H1 (cell line): ENCODE measurements around the gene TMEM131L. TPM values are rescaled to one million over a fixed set of nuclear protein-coding genes. Genes with fewer than 3 reads are reported as not detected.
A peak's percentile ranks its signal among the peaks of the same experiment; 100 is the strongest.

Experiments
- CTCF ChIA-PET: fragments of 300-600 bp; sonication (Branson Sonifier 250); formaldehyde crosslinking; loops from one replicate; lab custom pipeline; 2021; ENCODE audit not compliant: partially characterized antibody; lab: Charles Lee
- POLR2A ChIA-PET: fragments of 300-600 bp; sonication (Branson Sonifier 250); formaldehyde crosslinking; loops from one replicate; lab custom pipeline; 2021; ENCODE audit warnings: inconsistent platforms; ENCODE audit not compliant: partially characterized antibody; lab: Charles Lee
- DNase-seq, 2 experiments: peaks; one replicate each; pipeline versions ENCODE4 v3.0.0 to v3.0.0-alpha.2; 2010 to 2022; ENCODE audit warnings: low spot score in 2 of 2, low read depth in 1 of 2, mixed read lengths in 1 of 2
- FAIRE-seq: peaks from 2 replicates; lab custom pipeline; 2011; peaks lifted over from hg19 to GRCh38; lab: Jason Lieb, UNC
- H2AFZ ChIP-seq: 2 replicates; pipeline ENCODE4 v1.8.1; 2012; ENCODE audit warnings: low read length, inconsistent platforms
- H2AK5ac ChIP-seq: 2 replicates; pipeline ENCODE4 v1.6.1; 2013; ENCODE audit warnings: low read depth, low read length
- H2BK120ac ChIP-seq: replicated peaks from 2 replicates; pipeline ENCODE3; 2013; ENCODE audit warnings: low read depth, low read length, inconsistent platforms
- H2BK12ac ChIP-seq: 2 replicates; pipeline ENCODE4 v1.6.1; 2013; ENCODE audit warnings: low read depth, low read length
- H2BK15ac ChIP-seq: 2 replicates; pipeline ENCODE4 v1.6.1; 2013; ENCODE audit warnings: low read length
- H2BK20ac ChIP-seq: 2 replicates; pipeline ENCODE4 v1.6.1; 2013; ENCODE audit warnings: low read length
- H2BK5ac ChIP-seq: 2 replicates; pipeline ENCODE4 v1.6.1; 2013; ENCODE audit warnings: low read depth, low read length
- H3K14ac ChIP-seq: 2 replicates; pipeline ENCODE4 v1.6.1; 2013; ENCODE audit warnings: inconsistent platforms; ENCODE audit not compliant: insufficient read length
- H3K18ac ChIP-seq: 2 replicates; pipeline ENCODE4 v1.6.1; 2013; ENCODE audit warnings: low read length; ENCODE audit errors: extremely low read depth
- H3K23ac ChIP-seq: 2 replicates; pipeline ENCODE4 v1.6.1; 2013; ENCODE audit warnings: inconsistent platforms; ENCODE audit not compliant: insufficient read length
- H3K23me2 ChIP-seq: 2 replicates; pipeline ENCODE4 v1.6.1; 2013; ENCODE audit warnings: low read depth, low read length
- H3K27ac ChIP-seq: 2 replicates; pipeline ENCODE4 v1.6.1; 2011; ENCODE audit warnings: low read depth, low read length, inconsistent platforms
- H3K27me3 ChIP-seq, 4 experiments: replicated peaks in 1 of 4; 1 replicate in 1 of 4; 2 replicates in 3 of 4; pipeline versions ENCODE4 v1.6.1 to v1.8.1; 2011 to 2013; ENCODE audit warnings: low read length in 3 of 4, mild to moderate bottlenecking in 3 of 4, inconsistent platforms in 2 of 4, mixed read lengths in 2 of 4, moderate library complexity in 1 of 4; ENCODE audit not compliant: control insufficient read depth in 3 of 4, insufficient read depth in 3 of 4; ENCODE audit errors: extremely low read depth in 1 of 4
- H3K36me3 ChIP-seq, 4 experiments: 2 replicates each; pipeline versions ENCODE4 v1.6.1 to v1.8.1; 2011 to 2013; ENCODE audit warnings: mild to moderate bottlenecking in 4 of 4, low read length in 3 of 4, moderate library complexity in 2 of 4, control low read depth in 1 of 4, inconsistent platforms in 1 of 4; ENCODE audit not compliant: insufficient read depth in 4 of 4, control insufficient read depth in 2 of 4
- H3K4ac ChIP-seq: replicated peaks from 2 replicates; pipeline ENCODE3; 2013; ENCODE audit warnings: low read length, low read depth, mixed read lengths, inconsistent platforms; ENCODE audit not compliant: insufficient read length
- H3K4me1 ChIP-seq, 4 experiments: replicated peaks in 1 of 4; 1 replicate in 1 of 4; 2 replicates in 3 of 4; pipeline versions ENCODE4 v1.6.1 to v1.8.1; 2011 to 2013; ENCODE audit warnings: low read length in 3 of 4, inconsistent platforms in 2 of 4, mixed read lengths in 1 of 4; ENCODE audit not compliant: insufficient read depth in 4 of 4, control insufficient read depth in 3 of 4
- H3K4me2 ChIP-seq, 2 experiments: 2 replicates each; pipeline versions ENCODE4 v1.6.1 to v1.8.1; 2011 to 2013; ENCODE audit warnings: low read depth in 2 of 2, low read length in 2 of 2, control low read depth in 1 of 2, inconsistent platforms in 1 of 2, mild to moderate bottlenecking in 1 of 2; ENCODE audit not compliant: insufficient read depth in 1 of 2
- H3K4me3 ChIP-seq, 4 experiments: fragments of 200-600, 300-600 bp in 1 of 4; sonication (generic), shearing (Covaris generic), sonication (Bioruptor Twin) in 1 of 4; 2 replicates each; pipeline versions ENCODE4 v1.5.1 to v1.8.1; 2011 to 2016; ENCODE audit warnings: low read length in 4 of 4, low read depth in 3 of 4, control low read depth in 2 of 4, inconsistent platforms in 2 of 4, mild to moderate bottlenecking in 2 of 4, mixed read lengths in 1 of 4, moderate library complexity in 1 of 4; ENCODE audit not compliant: insufficient read depth in 2 of 4; ENCODE audit errors: extremely low read depth in 1 of 4
- H3K56ac ChIP-seq: replicated peaks from 2 replicates; pipeline ENCODE3; 2013; ENCODE audit warnings: low read depth, mild to moderate bottlenecking, mixed read lengths, low read length, inconsistent platforms; ENCODE audit not compliant: insufficient read length
- H3K79me1 ChIP-seq: 2 replicates; pipeline ENCODE4 v1.6.1; 2013; ENCODE audit warnings: low read depth, low read length, control low read depth
- H3K79me2 ChIP-seq, 2 experiments: 2 replicates each; pipeline versions ENCODE4 v1.6.1 to v1.8.1; 2012 to 2013; ENCODE audit warnings: low read length in 2 of 2, mild to moderate bottlenecking in 2 of 2, inconsistent platforms in 1 of 2; ENCODE audit not compliant: insufficient read depth in 2 of 2, control insufficient read depth in 1 of 2
- H3K9ac ChIP-seq, 4 experiments: replicated peaks in 1 of 4; 1 replicate in 1 of 4; 2 replicates in 3 of 4; pipeline versions ENCODE4 v1.6.1 to v1.8.1; 2011 to 2013; ENCODE audit warnings: low read depth in 3 of 4, low read length in 3 of 4, control low read depth in 2 of 4, mild to moderate bottlenecking in 2 of 4, moderate library complexity in 2 of 4, inconsistent platforms in 1 of 4; ENCODE audit errors: extremely low read depth in 1 of 4
- H3K9me3 ChIP-seq, 2 experiments: 2 replicates each; pipeline versions ENCODE4 v1.6.1 to v1.8.1; 2012 to 2013; ENCODE audit warnings: mild to moderate bottlenecking in 2 of 2, moderate library complexity in 2 of 2, control low read depth in 1 of 2, inconsistent platforms in 1 of 2, low read depth in 1 of 2, low read length in 1 of 2, mixed read lengths in 1 of 2; ENCODE audit not compliant: insufficient read depth in 2 of 2
- H4K20me1 ChIP-seq, 2 experiments: replicated peaks in 1 of 2; 2 replicates each; pipeline versions ENCODE3 to v1.8.1; 2011 to 2013; ENCODE audit warnings: inconsistent platforms in 2 of 2, low read length in 2 of 2, mild to moderate bottlenecking in 1 of 2; ENCODE audit not compliant: insufficient read depth in 2 of 2, control insufficient read depth in 1 of 2
- H4K5ac ChIP-seq: 2 replicates; pipeline ENCODE4 v1.6.1; 2013; ENCODE audit warnings: low read length, low read depth, mixed read lengths, inconsistent platforms; ENCODE audit not compliant: insufficient read length
- H4K8ac ChIP-seq: 2 replicates; pipeline ENCODE4 v1.8.0; 2013; ENCODE audit warnings: mild to moderate bottlenecking, moderate library complexity, low read length, inconsistent platforms; ENCODE audit not compliant: insufficient read depth; ENCODE audit errors: extremely low read depth
- H4K91ac ChIP-seq: replicated peaks from 2 replicates; pipeline ENCODE3; 2013; ENCODE audit warnings: low read length, mixed read lengths, inconsistent platforms; ENCODE audit not compliant: insufficient read length
- CBX5 ChIP-seq: fragments of 300-800, 300-1000 bp; sonication (generic); IDR thresholded peaks from 2 replicates; pipeline ENCODE4 v1.7.1; 2016; ENCODE audit warnings: antibody characterized with exemption, low read length, low read depth
- CTBP2 ChIP-seq: IDR thresholded peaks from 2 replicates; pipeline ENCODE4 v1.7.0; 2011; ENCODE audit warnings: borderline replicate concordance, mild to moderate bottlenecking, moderate library complexity, mixed read lengths, low read length; ENCODE audit not compliant: insufficient read depth, insufficient read length
- EP300 ChIP-seq, 2 experiments: IDR thresholded peaks; 1 replicate in 1 of 2; 2 replicates in 1 of 2; pipeline ENCODE4 v1.6.1; 2011 to 2012; ENCODE audit warnings: low read depth in 2 of 2, low read length in 2 of 2, mild to moderate bottlenecking in 2 of 2, borderline replicate concordance in 1 of 2, inconsistent platforms in 1 of 2, moderate library complexity in 1 of 2
- NANOG ChIP-seq: IDR thresholded peaks from 2 replicates; pipeline ENCODE4 v1.6.1; 2011; ENCODE audit warnings: low read length, low read depth, mild to moderate bottlenecking, inconsistent platforms; ENCODE audit not compliant: insufficient read depth, poor library complexity, severe bottlenecking
- POU5F1 ChIP-seq: IDR thresholded peaks from 2 replicates; pipeline ENCODE4 v1.6.1; 2011; ENCODE audit warnings: low read depth, mild to moderate bottlenecking, low read length, moderate library complexity
- SP4 ChIP-seq: IDR thresholded peaks from 2 replicates; pipeline ENCODE4 v1.6.1; 2012; ENCODE audit warnings: low read length, inconsistent platforms
- ZNF274 ChIP-seq: IDR thresholded peaks from 2 replicates; pipeline ENCODE4 v1.7.0; 2012; ENCODE audit warnings: low read length, borderline replicate concordance; ENCODE audit errors: extremely low read depth
- WGBS, 2 experiments: shearing (Covaris generic) in 1 of 2; methylation state at CpG; one replicate each; pipeline versions ENCODE4 v1.1.6 to v1.1.7; 2013 to 2015; ENCODE audit warnings: low lambda C conversion rate in 2 of 2, mixed read lengths in 2 of 2, inconsistent platforms in 1 of 2, low coverage in 1 of 2, missing lambda C conversion rate in 1 of 2; ENCODE audit not compliant: insufficient replicate concordance in 2 of 2, insufficient coverage in 1 of 2, insufficient read length in 1 of 2; ENCODE audit errors: extremely low coverage in 1 of 2, missing lambda C conversion rate in 1 of 2; 5-methylcytosine and 5-hydroxymethylcytosine counted together
- polyA plus RNA-seq, 7 experiments: library from polyadenylated mRNA; depleted of rRNA in 3 of 7; stranded (reverse) in 5 of 7; unstranded in 2 of 7; fragments of >200 nt in 5 of 7; fragments of 200-250 nt in 2 of 7; gene quantifications; 1 replicate in 5 of 7; 2 replicates in 1 of 7; 4 replicates in 1 of 7; pipeline versions ENCODE4 v1.2.1 to v1.2.3, GENCODE V29; 2011 to 2013; ENCODE audit warnings: missing spikeins in 2 of 7, mixed read lengths in 2 of 7
- total RNA-seq: library from RNA; stranded (reverse); fragmentation: NEBNext Ultra II Directional; extraction: Animal tissue kit (Norgen Biotek cat#: 25700); gene quantifications from 2 replicates; pipeline ENCODE4 v1.2.1, GENCODE V29; 2021
- TF ChIP-seq, protein P1 (sequence below): IDR thresholded peaks from 2 replicates; pipeline ENCODE4 v1.6.1; 2012; ENCODE audit warnings: inconsistent platforms
- TF ChIP-seq, protein P2 (sequence below): IDR thresholded peaks from 2 replicates; pipeline ENCODE4 v1.6.1; 2012; ENCODE audit warnings: inconsistent platforms

TMEM131L gene
- total and polyA plus RNA-seq, 2 of the 8 experiments (the other 6 are each of a cell fraction or from before 2014, with no cell fraction given) = 14.3 to 26.1 TPM

DNA sequence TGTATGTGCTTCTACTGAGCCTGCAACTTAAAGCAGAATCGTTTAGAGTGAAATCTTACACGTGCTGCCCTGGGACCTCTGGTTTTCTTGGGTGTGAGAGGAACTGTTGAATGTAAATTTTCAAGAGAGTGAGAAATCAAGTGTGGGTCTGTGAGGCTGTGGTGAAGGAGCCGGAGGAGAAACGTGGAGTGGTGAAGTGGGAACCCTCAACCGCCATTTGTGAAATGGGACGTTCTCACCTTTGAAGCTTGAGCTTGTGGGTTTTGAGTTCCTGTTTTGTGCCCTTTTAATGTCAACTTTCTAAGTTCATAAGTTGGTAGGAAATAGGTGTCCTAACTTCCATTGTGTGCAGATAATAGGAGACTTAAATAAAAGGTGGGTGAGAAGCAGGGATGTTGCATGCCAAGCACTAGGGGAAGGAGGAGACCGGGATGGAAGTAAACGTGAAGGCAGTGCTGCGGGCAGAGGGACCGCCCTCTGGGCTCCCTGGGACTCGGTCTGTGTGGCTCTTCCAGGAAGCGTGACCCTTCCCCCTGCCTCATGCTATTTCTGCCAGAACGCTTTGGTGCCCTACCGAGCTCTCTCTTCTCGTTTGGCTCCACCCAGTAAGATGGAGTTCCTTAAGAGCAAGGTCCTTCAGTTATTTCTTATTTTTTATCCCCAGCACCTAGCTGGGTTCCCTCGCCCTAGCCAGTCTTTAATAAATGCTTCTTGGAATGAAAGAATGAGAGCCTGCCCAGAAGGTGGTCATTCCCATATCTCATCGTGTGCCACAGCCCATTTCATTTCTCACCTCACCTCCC lies 56.0 kb downstream of the TMEM131L start:
- Histone ChIP-seq H3K56ac (no peak overlapping the region), H3K14ac (no peak overlapping the region), H2BK20ac (no peak overlapping the region), H4K8ac (no peak overlapping the region), H3K4me2 (no peak overlapping the region), H3K4me3 (no peak overlapping the region), H3K9ac (no peak overlapping the region), H2BK120ac (peak overlapping the region; percentile 30), H3K79me2 (peaks cover 0 to 28% of the 10 kb centered on the region in 2 experiments; a peak in 3 of 4 replicates), H2BK5ac (0 out of 2 replicates have a peak overlapping the region, but pooled peaks have one; percentile 49), H3K4ac (no peak overlapping the region), H4K91ac (no peak overlapping the region), H3K36me3 (no peaks in the 10 kb centered on the region), H3K23ac (no peak overlapping the region), H4K20me1 (peaks cover 0 to 5% of the 10 kb centered on the region in 2 experiments), H3K18ac (peak overlapping the region; percentile 3; the same call in 1 of the 2 replicates), H3K27me3 (no peaks in the 10 kb centered on the region), H3K79me1 (no peaks in the 10 kb centered on the region), H2BK15ac (no peak overlapping the region), H4K5ac (no peak overlapping the region), H3K23me2 (0 out of 2 replicates have a peak, but pooled peaks cover 2% of the 10 kb centered on the region), H2AK5ac (0 out of 2 replicates have a peak overlapping the region, but pooled peaks have one; percentile 57), H3K4me1 (peaks cover 0 to 9% (median 2%) of the 10 kb centered on the region in 4 experiments; a peak in 3 of 7 replicates), H3K9me3 (no peaks in the 10 kb centered on the region), H2AFZ (no peak overlapping the region), H3K27ac (no peak overlapping the region), H2BK12ac (0 out of 2 replicates have a peak overlapping the region, but pooled peaks have one; percentile 54)
- CTCF ChIA-PET = interaction anchor here (1.0 to 2.5 kb wide), 5 partner anchors 9 to 56 kb away, joined by 3 to 9 read pairs (median 4); partner anchors contain the start of gene TMEM131L
- POLR2A ChIA-PET = interaction anchor here (1.1 to 2.7 kb wide), 4 partner anchors 10 to 176 kb away, joined by 3 to 8 read pairs (median 4); partner anchors contain the start of gene TMEM131L
- TF ChIP-seq CTBP2 (no peak), CBX5 (no peak), POU5F1 (no peak), NANOG (no peak), EP300 (IDR thresholded peaks at IDR 0.05; ENCODE audit: borderline replicate concordance in 1 of 2, low read depth in 2 of 2, low read length in 2 of 2) (peak in 1 of 2 experiments; percentile 92; a peak in 1 of 3 replicates), SP4 (no peak), ZNF274 (no peak)
- TF ChIP-seq, protein P1, sequence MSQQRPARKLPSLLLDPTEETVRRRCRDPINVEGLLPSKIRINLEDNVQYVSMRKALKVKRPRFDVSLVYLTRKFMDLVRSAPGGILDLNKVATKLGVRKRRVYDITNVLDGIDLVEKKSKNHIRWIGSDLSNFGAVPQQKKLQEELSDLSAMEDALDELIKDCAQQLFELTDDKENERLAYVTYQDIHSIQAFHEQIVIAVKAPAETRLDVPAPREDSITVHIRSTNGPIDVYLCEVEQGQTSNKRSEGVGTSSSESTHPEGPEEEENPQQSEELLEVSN = peak; percentile 52; the same call in 1 of the 2 replicates
- TF ChIP-seq, protein P2, sequence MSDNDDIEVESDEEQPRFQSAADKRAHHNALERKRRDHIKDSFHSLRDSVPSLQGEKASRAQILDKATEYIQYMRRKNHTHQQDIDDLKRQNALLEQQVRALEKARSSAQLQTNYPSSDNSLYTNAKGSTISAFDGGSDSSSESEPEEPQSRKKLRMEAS = no peak; the same call in 1 of the 2 replicates
- DNase-seq (no peak), FAIRE-seq (no peak)
- WGBS, 2 experiments = 76% methylated on average over 17 of the region's 17 CpGs; no CpG with 5 or more reads in 1 of the 2 experiments
